Calu3 (cell line): Measurements from ENCODE around the gene FAM120B. TPM values are rescaled to one million over a fixed set of nuclear protein-coding genes. Genes with fewer than 3 reads are reported as not detected.

Experiments used
- BruUV-seq: library from RNA; stranded (reverse); fragments of 400-500 nt; replicated peaks from 2 replicates; lab custom pipeline; 2021; lab: Mats Ljungman, UMichigan
- CTCF ChIA-PET: fragments of 300-600 bp; sonication (Branson Sonifier 250); formaldehyde crosslinking; loops from one replicate; lab custom pipeline; 2022; ENCODE audit warnings: antibody characterized with exemption; lab: Charles Lee
- DNase-seq: peaks from one replicate; pipeline ENCODE4 v3.0.0; 2022
- H3K27ac Mint-ChIP-seq: one replicate; pipeline ENCODE4 v1.8.0; 2022; ENCODE audit warnings: mixed read lengths; ENCODE audit not compliant: unreplicated experiment
- H3K27me3 Mint-ChIP-seq: one replicate; pipeline ENCODE4 v1.8.0; 2022; ENCODE audit warnings: mixed read lengths; ENCODE audit not compliant: unreplicated experiment
- H3K36me3 Mint-ChIP-seq: one replicate; pipeline ENCODE4 v1.8.0; 2022; ENCODE audit warnings: mild to moderate bottlenecking, moderate library complexity, mixed read lengths; ENCODE audit not compliant: insufficient read depth, unreplicated experiment
- H3K4me1 Mint-ChIP-seq: one replicate; pipeline ENCODE4 v1.8.0; 2022; ENCODE audit warnings: mild to moderate bottlenecking, low read depth, mixed read lengths; ENCODE audit not compliant: unreplicated experiment
- H3K4me3 Mint-ChIP-seq: one replicate; pipeline ENCODE4 v1.8.0; 2022; ENCODE audit warnings: mild to moderate bottlenecking, low read depth, moderate library complexity, mixed read lengths; ENCODE audit not compliant: unreplicated experiment
- H3K9me3 Mint-ChIP-seq: one replicate; pipeline ENCODE4 v1.8.0; 2022; ENCODE audit warnings: low read depth, mixed read lengths; ENCODE audit not compliant: unreplicated experiment
- CTCF ChIP-seq: fragments of 200-600 bp; IDR thresholded peaks from one replicate; pipeline ENCODE4 v1.8.0; 2022; ENCODE audit warnings: antibody characterized with exemption; ENCODE audit not compliant: unreplicated experiment
- intact Hi-C: fragments of 100-400 bp; cut with micrococcal nuclease; formaldehyde crosslinking; loops from one replicate; pipeline ENCODE4 v1.10.0; 2022; ENCODE audit not compliant: unreplicated experiment
- total RNA-seq: library from RNA; stranded (reverse); gene quantifications from 2 replicates; pipeline ENCODE4 v1.2.3, GENCODE V29; 2022

Gene FAM120B
- total RNA-seq, 1 experiment from 2014 or later = 13.2 TPM

- H3K36me3 Mint-ChIP-seq = no peaks in the 10 kb centered on the region
- H3K4me1 Mint-ChIP-seq = no peaks in the 10 kb centered on the region
- H3K27me3 Mint-ChIP-seq = peaks cover 24% of the 10 kb centered on the region
- no peak overlapping the region for H3K4me3 Mint-ChIP-seq
- no peak overlapping the region for H3K27ac Mint-ChIP-seq
- no peak for TF ChIP-seq CTCF
- intact Hi-C loops = no loop called here
- no peaks in the 10 kb centered on the region for H3K9me3 Mint-ChIP-seq
- no peak for DNase-seq
- no TSS peak for BruUV-seq
- CTCF ChIA-PET = interaction anchor here (1.2 kb wide), 1 partner anchor 17 kb away, joined by 3 read pairs; no protein-coding TSS in a partner anchor
These were observed 113.7 kb downstream of the FAM120B start for GRCh38 chr6:170420283-170420682.

GRCh38 chr6:170420791-170421776, 114.5 kb downstream of the FAM120B start:
- no peak for TF ChIP-seq CTCF
- DNase-seq = no peak
- Mint-ChIP-seq H3K4me3 (no peak overlapping the region), H3K27me3 (peaks cover 32% of the 10 kb centered on the region), H3K27ac (no peak overlapping the region), H3K4me1 (no peaks in the 10 kb centered on the region), H3K9me3 (no peaks in the 10 kb centered on the region), H3K36me3 (no peaks in the 10 kb centered on the region)
- no TSS peak for BruUV-seq
- intact Hi-C loops = no loop called here
- CTCF ChIA-PET = interaction anchor here (1.2 kb wide), 1 partner anchor 16 kb away, joined by 3 read pairs; no protein-coding TSS in a partner anchor

- no peak overlapping the region for H3K27ac Mint-ChIP-seq
- CTCF ChIA-PET = no interaction called here
- peaks cover 40% of the 10 kb centered on the region for H3K27me3 Mint-ChIP-seq
These were observed 115.4 kb downstream of the FAM120B start for GRCh38 chr6:170421921-170422320.

GRCh38 chr6:170423030-170423429, 116.5 kb downstream of the FAM120B start:
- no peaks in the 10 kb centered on the region for H3K4me1 Mint-ChIP-seq
- intact Hi-C loops = no loop called here
- no TSS peak for BruUV-seq
- H3K27me3 Mint-ChIP-seq = peaks cover 49% of the 10 kb centered on the region
- CTCF ChIA-PET = no interaction called here
- H3K4me3 Mint-ChIP-seq = no peak overlapping the region
- DNase-seq = no peak
- H3K9me3 Mint-ChIP-seq = no peaks in the 10 kb centered on the region
- H3K36me3 Mint-ChIP-seq = no peaks in the 10 kb centered on the region
- no peak overlapping the region for H3K27ac Mint-ChIP-seq
- no peak for TF ChIP-seq CTCF

More at GRCh38 chr6:170421921-170422320, 115.4 kb downstream of the FAM120B start:
- no peak for DNase-seq
- Mint-ChIP-seq H3K9me3 (no peaks in the 10 kb centered on the region), H3K36me3 (no peaks in the 10 kb centered on the region), H3K4me1 (no peaks in the 10 kb centered on the region), H3K4me3 (no peak overlapping the region)
- intact Hi-C loops = no loop called here
- TF ChIP-seq CTCF = no peak
- no TSS peak for BruUV-seq
